NB4 (cell line): ENCODE results near the gene AP1G2.

Experiments used
- DNase-seq: peaks from one replicate; pipeline ENCODE4 v3.0.0; 2010; ENCODE audit warnings: low read depth
- H3K4me3 ChIP-seq: one replicate; pipeline ENCODE4 v1.5.1; 2011; ENCODE audit warnings: mild to moderate bottlenecking, low read depth, low read length, moderate library complexity
- MYC ChIP-seq: IDR thresholded peaks from 2 replicates; pipeline ENCODE4 v1.6.1; 2011; ENCODE audit warnings: low read depth, low read length
- POLR2A ChIP-seq: IDR thresholded peaks from 2 replicates; pipeline ENCODE4 v1.6.1; 2011; ENCODE audit warnings: mild to moderate bottlenecking; ENCODE audit not compliant: insufficient read length; ENCODE audit errors: extremely low read depth
- TF ChIP-seq, protein P1 (sequence below): IDR thresholded peaks from 2 replicates; pipeline ENCODE4 v1.6.1; 2011; ENCODE audit warnings: low read depth, low read length
- TF ChIP-seq, protein P2 (sequence below): IDR thresholded peaks from one replicate; pipeline ENCODE4 v1.5.1; 2012; ENCODE audit warnings: low read depth, low read length

The AP1G2 gene

GRCh38 chr14:23529016-23529415, 38.6 kb downstream of the AP1G2 start:
- TF ChIP-seq, protein P1, sequence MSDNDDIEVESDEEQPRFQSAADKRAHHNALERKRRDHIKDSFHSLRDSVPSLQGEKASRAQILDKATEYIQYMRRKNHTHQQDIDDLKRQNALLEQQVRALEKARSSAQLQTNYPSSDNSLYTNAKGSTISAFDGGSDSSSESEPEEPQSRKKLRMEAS, result no peak
- TF ChIP-seq MYC (no peak), POLR2A (no peak)
- TF ChIP-seq, protein P2, sequence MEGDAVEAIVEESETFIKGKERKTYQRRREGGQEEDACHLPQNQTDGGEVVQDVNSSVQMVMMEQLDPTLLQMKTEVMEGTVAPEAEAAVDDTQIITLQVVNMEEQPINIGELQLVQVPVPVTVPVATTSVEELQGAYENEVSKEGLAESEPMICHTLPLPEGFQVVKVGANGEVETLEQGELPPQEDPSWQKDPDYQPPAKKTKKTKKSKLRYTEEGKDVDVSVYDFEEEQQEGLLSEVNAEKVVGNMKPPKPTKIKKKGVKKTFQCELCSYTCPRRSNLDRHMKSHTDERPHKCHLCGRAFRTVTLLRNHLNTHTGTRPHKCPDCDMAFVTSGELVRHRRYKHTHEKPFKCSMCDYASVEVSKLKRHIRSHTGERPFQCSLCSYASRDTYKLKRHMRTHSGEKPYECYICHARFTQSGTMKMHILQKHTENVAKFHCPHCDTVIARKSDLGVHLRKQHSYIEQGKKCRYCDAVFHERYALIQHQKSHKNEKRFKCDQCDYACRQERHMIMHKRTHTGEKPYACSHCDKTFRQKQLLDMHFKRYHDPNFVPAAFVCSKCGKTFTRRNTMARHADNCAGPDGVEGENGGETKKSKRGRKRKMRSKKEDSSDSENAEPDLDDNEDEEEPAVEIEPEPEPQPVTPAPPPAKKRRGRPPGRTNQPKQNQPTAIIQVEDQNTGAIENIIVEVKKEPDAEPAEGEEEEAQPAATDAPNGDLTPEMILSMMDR, result no peak
- no peak for DNase-seq
- H3K4me3 ChIP-seq, result no peak overlapping the region

GRCh38 chr14:23528555-23528954, 39.0 kb downstream of the AP1G2 start:
- TF ChIP-seq, protein P2, result no peak
- TF ChIP-seq, protein P1, result no peak
- TF ChIP-seq MYC (no peak), POLR2A (no peak)
- no peak for DNase-seq
- H3K4me3 ChIP-seq, result no peak overlapping the region

- DNase-seq, result no peak
- no peak overlapping the region for H3K4me3 ChIP-seq
- TF ChIP-seq POLR2A, result no peak
Observed at GRCh38 chr14:23525611-23526010, 42.0 kb downstream of the AP1G2 start.

DNA sequence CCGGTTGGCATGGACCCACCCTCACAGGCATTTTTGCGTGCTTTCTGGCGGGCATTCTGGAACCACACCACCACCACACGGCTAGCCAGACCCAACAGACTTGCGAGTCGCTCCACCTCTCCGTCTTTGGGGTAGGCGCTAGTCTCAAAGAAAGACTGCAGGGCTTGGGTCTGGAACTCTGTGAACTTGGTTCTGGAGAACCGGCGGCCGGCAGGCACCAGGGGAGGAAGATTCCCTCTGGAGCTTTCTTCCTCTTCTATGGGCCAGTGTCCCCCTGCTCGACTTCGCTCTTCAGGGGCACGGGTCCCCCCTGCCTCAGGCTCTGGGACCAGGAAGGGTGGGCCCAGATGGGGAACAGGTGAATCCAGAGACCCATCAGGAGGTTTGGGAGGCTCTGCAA, 42.6 kb downstream of the AP1G2 start:
- DNase-seq, result no peak
- H3K4me3 ChIP-seq, result no peak overlapping the region
- TF ChIP-seq POLR2A (no peak), MYC (no peak)
- TF ChIP-seq, protein P1, result no peak
- TF ChIP-seq, protein P2, result no peak

- TF ChIP-seq POLR2A (no peak), MYC (no peak)
- TF ChIP-seq, protein P2, result no peak
- TF ChIP-seq, protein P1, result no peak
- no peak overlapping the region for H3K4me3 ChIP-seq
- peak; percentile 18 for DNase-seq
Observed at GRCh38 chr14:23523229-23524016, 44.2 kb downstream of the AP1G2 start.

DNA sequence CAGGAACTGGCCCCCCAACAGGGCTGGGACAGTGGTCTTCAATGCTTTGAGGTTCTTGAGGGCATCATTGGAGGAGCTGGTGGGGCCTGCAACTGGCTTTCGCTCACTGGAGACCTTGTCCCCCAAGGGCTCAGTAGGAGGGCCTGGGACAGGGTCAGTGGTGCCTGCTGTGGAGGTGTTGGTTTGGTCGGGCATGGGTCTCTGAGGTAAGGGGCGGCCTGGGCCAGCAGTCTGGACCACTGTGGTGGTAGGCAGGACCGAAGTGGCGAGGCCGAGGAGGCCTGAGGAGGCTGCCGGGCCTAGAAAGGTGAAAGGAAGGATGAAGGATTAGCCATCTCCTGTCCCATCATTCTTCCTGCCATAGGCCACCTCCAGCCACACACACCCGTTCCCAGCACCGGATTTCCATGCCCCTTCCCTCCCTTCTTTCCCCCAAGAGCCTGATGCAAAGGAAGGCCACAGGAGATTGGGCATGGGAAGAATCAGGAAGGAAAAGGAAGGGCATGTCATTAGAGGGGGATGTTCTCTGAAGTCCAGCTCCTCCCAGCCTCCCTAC, 44.9 kb downstream of the AP1G2 start:
- no peak for DNase-seq
- no peak for TF ChIP-seq POLR2A
- no peak for TF ChIP-seq MYC
- TF ChIP-seq, protein P1, result no peak
- TF ChIP-seq, protein P2, result no peak
- no peak overlapping the region for H3K4me3 ChIP-seq
